Testis (tissue), 2 donors: ENCODE data around the gene GRM4.

Experiments used
- CTCF ChIP-seq, 3 experiments: fragments of 450-650 bp in 2 of 3; fragments of 200-600 bp in 1 of 3; sonication (generic) in 1 of 3; IDR thresholded peaks; one replicate each; pipeline ENCODE4 v1.5.1; 2016 to 2019; ENCODE audit warnings: antibody characterized with exemption in 3 of 3, mild to moderate bottlenecking in 2 of 3, moderate library complexity in 1 of 3
- POLR2A ChIP-seq: fragments of 450-650 bp; IDR thresholded peaks from one replicate; pipeline ENCODE4 v1.6.1; 2017; ENCODE audit warnings: antibody characterized with exemption, mild to moderate bottlenecking, moderate library complexity

- TF ChIP-seq CTCF (IDR thresholded peaks at IDR 0.05) (no peak), POLR2A (no peak)
Measured at GRCh38 chr6:34066218-34066571, 79.7 kb downstream of the GRM4 start.
